Fibroblast of villous mesenchyme (primary cell): ENCODE measurements around the gene SELENOH. TPM values are rescaled to one million over a fixed set of nuclear protein-coding genes. Genes with fewer than 3 reads are reported as not detected.
A peak's percentile ranks its signal among the peaks of the same experiment; 100 is the strongest.

Experiments used
- DNase-seq: peaks from one replicate; pipeline ENCODE4 v3.0.0-alpha.2; 2010; ENCODE audit warnings: low read depth
- H3K4me3 ChIP-seq: 2 replicates; pipeline ENCODE4 v1.5.1; 2011; ENCODE audit warnings: low read depth, mild to moderate bottlenecking, low read length
- total RNA-seq: library from RNA; depleted of rRNA; stranded (reverse); fragments of >200 nt; gene quantifications from 2 replicates; pipeline ENCODE4 v1.2.3, GENCODE V29; 2012
- TF ChIP-seq, protein P1 (sequence below): IDR thresholded peaks from 2 replicates; pipeline ENCODE4 v1.5.1; 2012; ENCODE audit warnings: low read depth, mild to moderate bottlenecking, low read length; ENCODE audit not compliant: insufficient read depth

The SELENOH gene
- total RNA-seq, 1 donor, result 66.9 TPM

DNA sequence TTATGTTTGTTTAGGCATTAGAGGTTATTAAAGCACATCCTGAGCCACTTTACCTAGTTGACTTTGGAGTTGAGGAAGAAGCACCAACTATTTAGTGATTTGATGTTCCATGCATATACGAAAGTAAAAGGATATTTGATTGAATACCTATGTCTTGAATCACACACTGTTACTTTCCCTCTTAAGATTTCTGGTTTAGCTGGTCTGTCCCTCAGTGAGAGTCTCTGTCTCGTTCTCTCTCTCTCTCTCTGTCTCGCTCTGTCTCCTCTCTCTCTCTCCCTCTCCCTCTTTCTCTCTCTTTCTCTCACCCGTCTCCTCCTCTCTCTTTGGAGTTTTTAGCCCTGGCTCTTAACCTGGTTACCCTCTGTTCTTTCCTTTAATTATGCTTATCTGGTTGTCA lies 31.3 kb downstream of the SELENOH start:
- no peak overlapping the region for H3K4me3 ChIP-seq
- DNase-seq, result no peak
- TF ChIP-seq, protein P1, sequence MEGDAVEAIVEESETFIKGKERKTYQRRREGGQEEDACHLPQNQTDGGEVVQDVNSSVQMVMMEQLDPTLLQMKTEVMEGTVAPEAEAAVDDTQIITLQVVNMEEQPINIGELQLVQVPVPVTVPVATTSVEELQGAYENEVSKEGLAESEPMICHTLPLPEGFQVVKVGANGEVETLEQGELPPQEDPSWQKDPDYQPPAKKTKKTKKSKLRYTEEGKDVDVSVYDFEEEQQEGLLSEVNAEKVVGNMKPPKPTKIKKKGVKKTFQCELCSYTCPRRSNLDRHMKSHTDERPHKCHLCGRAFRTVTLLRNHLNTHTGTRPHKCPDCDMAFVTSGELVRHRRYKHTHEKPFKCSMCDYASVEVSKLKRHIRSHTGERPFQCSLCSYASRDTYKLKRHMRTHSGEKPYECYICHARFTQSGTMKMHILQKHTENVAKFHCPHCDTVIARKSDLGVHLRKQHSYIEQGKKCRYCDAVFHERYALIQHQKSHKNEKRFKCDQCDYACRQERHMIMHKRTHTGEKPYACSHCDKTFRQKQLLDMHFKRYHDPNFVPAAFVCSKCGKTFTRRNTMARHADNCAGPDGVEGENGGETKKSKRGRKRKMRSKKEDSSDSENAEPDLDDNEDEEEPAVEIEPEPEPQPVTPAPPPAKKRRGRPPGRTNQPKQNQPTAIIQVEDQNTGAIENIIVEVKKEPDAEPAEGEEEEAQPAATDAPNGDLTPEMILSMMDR, result no peak

DNA sequence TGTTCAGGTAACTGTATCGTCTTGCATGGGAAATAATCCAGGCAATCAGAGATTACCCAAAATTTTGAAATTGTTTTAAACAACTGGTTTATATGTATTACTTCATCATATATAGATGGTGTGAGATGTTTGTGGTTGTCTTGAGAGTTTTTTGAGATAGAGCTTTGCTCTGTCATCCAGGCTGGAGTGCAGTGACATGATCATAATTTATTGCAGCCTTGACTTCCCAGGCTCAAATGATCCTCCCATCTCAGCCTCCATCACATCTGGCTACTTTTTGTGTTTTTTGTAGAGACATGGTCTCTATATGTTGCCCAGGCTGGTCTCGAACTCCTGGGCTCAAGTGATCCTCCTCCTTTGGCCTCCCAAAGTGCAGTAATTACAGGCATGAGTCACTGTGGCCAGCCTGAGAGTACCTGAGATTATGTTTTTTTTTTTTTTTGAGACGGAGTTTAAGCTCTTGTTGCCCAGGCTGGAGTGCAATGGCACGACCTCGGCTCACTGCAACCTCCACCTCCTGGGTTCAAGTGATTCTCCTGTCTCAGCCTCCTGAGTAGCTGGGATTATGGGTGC lies 31.8 kb downstream of the SELENOH start:
- no peak for DNase-seq
- TF ChIP-seq, protein P1, result no peak
- no peak overlapping the region for H3K4me3 ChIP-seq

DNA sequence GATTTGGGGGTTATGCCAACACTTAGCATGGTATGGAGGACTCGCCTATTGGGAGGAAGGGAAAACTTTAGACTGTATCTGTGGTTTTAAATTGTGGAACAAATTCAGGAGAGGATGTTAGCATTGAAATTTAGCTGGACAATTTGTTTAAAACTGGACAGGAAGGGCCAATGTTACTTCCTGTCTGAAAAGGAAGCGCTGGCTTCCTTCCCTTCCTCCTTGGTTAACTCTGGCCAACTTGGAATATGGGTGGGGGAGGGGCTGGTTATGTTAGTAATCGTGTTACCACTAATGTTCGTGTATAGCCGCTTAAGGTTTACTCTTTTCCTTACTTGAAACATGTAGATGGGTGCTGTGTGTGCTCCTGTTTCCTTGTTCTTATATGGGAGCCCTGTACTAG lies 34.2 kb downstream of the SELENOH start:
- H3K4me3 ChIP-seq, result no peak overlapping the region
- DNase-seq, result no peak
- TF ChIP-seq, protein P1, result no peak

DNA sequence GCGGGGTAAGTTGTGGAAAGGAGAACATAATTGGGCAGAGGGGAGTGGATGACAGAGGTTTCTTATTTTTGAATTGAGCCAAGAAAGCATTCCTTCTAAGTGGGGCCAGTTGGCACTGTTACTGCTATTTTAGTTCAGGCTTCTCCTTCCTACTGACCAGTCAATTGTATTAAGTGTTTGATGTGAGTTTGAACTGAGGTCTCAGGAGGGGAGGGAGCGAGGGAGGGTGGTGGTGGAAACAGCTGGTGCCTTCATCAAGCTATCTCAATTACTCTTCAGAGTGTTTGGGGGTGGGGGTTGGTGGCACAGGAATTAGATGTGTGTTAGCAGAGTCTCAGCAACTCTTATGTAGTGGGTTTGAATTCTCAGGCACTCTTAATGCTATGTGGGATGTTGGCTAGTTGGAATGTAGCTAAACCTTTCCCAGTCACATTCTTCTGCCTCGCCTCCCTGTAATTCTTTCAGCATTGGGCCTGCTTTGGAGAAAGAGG lies 34.8 kb downstream of the SELENOH start:
- TF ChIP-seq, protein P1, result no peak
- peak; percentile 40 for DNase-seq
- H3K4me3 ChIP-seq, result no peak overlapping the region

DNA sequence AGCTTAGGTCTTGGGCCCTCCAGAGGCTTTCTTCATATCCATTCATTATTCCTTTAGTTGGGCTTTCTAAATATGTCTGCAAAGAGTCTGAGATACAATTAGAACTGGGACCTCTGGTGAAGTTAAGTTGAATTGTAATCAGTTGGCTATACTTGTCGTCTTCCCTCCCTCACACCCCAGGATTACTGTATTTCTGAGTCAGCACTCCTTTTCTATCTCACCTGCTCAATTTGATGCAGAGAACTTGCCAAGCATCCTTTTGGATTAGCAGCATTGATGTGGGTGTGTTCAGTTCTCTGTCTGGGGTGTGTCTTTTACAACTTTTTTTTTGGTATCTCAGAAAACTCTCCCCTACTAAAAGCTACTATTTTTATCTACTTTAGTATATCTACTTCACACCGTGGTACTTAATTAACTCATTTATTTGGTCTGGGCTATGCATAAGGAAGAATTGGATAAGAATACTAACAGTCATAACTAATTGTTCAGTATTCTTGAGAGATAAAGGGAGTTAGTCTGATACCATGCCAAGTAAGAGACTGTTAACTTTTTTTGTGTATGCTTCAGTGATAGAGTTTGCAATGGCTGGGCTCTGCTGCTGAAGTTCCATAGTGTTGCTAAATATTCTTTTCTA lies 35.4 kb downstream of the SELENOH start:
- no peak overlapping the region for H3K4me3 ChIP-seq
- no peak for DNase-seq
- TF ChIP-seq, protein P1, result no peak

DNA sequence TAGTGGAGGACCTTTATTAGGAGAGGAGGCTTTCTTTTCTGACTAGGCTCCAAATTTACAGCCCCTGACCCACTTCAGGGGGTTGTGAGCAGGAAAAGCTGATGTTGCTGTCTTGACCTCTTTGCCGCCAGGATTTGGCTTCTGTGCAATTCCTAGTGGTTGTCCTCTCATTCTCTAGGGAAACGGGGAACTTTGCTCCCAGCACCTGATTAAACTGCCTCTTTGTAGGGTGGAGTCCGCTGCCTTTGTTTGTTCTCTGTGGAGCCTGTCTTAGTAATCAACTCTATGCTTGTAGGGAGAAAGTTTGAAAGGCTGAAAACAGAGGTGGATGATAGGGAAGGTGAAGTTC lies 36.7 kb downstream of the SELENOH start:
- TF ChIP-seq, protein P1, result no peak
- peak overlapping the region; percentile 43 for H3K4me3 ChIP-seq

More for the DNA sequence above, 36.7 kb downstream of the SELENOH start:
- DNase-seq, result peak; percentile 56
